NAMALWA (cell line): ENCODE data around the gene P4HA1.

Experiments used
- DNase-seq: peaks from one replicate; pipeline ENCODE4 v3.0.0-alpha.2; 2015; ENCODE audit warnings: low spot score

Gene P4HA1

GRCh38 chr10:72979709-72980108 lies 117.0 kb downstream of the P4HA1 start:
- DNase-seq: no peak

- DNase-seq: no peak
Measured at GRCh38 chr10:72976886-72977285, 119.8 kb downstream of the P4HA1 start.
